Colon (tissue), 2 donors: ENCODE measurements around the gene SRPRA.
"Not testable (repeated sequence)": the region's sequence is repeated elsewhere in the genome, so short reads cannot be mapped to it uniquely, and the experiment has no call there.

Experiments used
- FAIRE-seq: peaks from 2 replicates; lab custom pipeline; 2012; peaks lifted over from hg19 to GRCh38; lab: Jason Lieb, UNC
- donor health status: control.
- donor health status: control.

SRPRA gene

GRCh38 chr11:126268708-126269579 is at the start of gene SRPRA, which contains the start of gene FOXRED1:
TSS of gene SRPRA (minus strand) at chr11:126268895. CDS start at chr11:126268804, 91 bp downstream.
TSS of gene FOXRED1 (plus strand) at chr11:126269154. CDS start at chr11:126269207, 53 bp downstream.
- FAIRE-seq, result peak; percentile 62

DNA sequence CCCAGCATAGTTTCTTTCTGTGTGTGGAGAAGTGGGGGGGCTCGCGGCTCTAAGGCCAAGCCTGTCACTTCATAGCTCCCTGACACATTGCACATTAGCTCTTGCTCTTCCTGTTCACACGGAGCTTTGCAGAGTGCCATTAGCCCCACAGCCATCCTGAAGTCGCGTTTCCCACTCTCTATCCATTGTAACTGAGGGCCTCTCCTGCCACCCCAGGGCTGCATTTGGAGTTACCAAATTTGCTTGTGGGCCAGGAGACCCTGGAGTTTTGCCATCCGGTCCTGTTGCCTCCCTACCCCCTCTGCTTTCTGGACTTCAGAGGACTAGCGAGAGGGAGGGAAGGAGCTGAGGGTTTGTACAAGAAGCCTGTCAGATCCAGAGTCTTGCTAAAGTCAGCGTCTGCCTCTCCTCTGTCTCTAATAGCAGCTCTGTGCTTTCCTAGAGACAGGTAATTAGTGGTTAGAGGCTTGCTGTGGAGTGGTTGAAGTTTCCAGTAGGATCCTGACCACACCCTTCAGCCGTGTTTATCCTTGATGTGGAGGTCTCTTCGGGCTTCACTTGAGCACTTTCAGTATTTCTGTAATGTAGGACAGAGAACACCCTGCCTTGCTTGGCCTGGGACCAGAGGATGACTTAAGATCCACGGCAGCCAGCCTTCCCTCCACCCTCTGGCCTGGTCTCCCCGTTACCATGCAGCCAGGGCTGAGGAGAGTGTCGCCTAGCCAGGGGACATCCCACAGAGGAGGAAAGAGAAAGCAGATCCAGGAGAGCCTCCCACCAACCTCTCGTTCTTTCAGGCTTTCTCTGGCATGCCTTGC is 49.3 kb upstream of the SRPRA start:
- no peak for FAIRE-seq

- FAIRE-seq, result no peak
Measured at GRCh38 chr11:126317432-126317755, 48.7 kb upstream of the SRPRA start.

- no peak for FAIRE-seq
Measured at GRCh38 chr11:126313826-126314225, 45.1 kb upstream of the SRPRA start.

DNA sequence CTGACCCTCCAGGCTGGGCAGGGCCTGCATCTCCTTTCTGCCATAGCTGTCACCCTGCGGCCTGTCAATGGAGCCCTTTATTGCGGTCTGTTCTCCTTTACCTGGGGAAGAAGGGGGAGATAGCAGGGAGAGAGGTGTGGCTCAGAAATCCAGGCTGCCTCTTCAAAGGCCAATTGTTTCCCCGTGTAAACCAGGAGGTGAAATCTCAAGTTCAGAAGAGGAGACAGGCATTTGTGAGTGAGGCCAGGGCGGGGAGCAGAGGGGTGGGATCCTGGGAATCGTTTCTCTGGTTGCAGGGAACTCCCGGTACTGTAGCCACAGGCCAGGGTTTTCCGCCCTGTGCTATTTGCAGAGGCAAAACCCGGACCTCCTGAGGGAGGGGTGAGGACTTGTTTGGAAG is 44.3 kb upstream of the SRPRA start:
- no peak for FAIRE-seq

DNA sequence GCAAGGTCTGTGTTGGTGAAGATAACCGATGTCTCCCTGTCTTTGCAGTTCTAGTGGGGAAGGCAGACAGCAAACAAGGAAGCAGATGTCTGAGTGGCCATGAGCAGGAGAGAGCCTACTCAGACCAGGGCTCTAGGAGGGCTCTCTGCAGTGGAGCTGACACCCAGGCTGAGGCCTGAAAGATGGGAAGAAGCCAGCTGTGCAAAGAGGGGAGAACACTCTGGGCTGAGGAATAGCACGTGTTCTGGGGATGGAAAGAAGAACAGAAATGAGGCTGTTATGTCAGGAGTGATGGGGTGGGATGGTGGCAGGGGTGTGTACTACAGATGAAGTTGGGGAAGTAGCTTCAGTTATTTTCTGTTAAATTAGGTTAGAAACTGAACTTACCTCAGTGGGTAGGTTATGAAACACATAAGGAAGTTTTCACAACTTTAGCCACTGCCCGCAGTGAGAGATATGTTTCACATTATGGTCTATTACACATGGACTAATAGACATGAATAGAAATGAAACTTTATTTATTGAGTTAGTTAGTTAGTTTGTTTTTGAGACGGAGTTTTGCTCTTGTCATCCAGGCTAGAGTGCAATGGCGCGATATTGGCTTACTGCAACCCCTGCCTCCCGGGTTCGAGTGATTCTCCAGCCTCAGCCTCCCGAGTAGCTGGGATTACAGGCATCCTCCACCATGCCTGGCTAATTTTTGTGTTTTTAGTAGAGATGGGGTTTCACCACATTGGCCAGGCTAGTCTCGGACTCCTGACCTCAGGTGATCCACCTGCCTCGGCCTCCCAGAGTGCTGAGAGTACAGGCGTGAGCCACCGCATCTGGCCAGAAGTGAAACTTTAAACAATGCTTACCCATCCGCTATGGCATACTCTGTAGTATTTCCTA is 43.0 kb upstream of the SRPRA start:
- FAIRE-seq, result no peak

DNA sequence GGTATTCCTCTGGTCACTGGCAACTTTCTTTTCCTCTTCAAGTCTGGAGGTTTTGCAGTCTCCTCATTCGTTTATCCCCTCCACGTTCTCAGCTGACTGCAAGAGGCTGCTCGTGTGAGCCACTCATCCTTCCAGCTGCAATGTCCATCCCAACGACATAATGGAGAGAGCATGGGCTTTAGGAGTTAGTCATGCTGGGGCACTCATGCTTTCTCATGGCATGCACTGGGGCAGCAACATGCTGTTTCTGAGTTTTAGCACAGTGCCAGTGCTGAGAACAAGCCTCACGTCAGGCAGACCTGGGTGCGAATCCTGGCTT is 42.3 kb upstream of the SRPRA start:
- FAIRE-seq, result no peak

GRCh38 chr11:126310200-126310991 is 41.7 kb upstream of the SRPRA start:
- no peak for FAIRE-seq

GRCh38 chr11:126308771-126309170 is 40.1 kb upstream of the SRPRA start:
- FAIRE-seq, result not testable (repeated sequence)

DNA sequence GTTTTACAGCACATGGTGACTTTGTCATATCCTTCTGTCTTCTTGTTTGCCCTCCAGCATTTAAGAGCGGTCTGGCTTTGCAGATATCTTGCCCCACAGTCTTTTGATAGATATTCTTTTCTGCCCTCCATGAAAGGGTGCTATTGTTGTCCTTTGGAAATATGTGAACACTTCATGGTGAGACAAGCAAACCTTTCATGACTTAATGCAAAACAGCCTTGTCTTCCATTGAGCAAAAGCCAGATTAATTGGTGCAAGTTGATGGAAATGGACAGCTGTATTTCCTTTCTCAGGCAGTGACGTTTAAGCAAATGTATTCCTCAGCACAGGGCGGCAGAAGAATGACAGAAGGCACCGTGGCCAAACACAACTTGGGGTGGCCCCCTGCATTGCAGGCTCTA is 39.6 kb upstream of the SRPRA start:
- FAIRE-seq, result no peak

GRCh38 chr11:126307706-126308105 is 39.0 kb upstream of the SRPRA start:
- no peak for FAIRE-seq

GRCh38 chr11:126305699-126306098 is 37.0 kb upstream of the SRPRA start:
- no peak for FAIRE-seq

DNA sequence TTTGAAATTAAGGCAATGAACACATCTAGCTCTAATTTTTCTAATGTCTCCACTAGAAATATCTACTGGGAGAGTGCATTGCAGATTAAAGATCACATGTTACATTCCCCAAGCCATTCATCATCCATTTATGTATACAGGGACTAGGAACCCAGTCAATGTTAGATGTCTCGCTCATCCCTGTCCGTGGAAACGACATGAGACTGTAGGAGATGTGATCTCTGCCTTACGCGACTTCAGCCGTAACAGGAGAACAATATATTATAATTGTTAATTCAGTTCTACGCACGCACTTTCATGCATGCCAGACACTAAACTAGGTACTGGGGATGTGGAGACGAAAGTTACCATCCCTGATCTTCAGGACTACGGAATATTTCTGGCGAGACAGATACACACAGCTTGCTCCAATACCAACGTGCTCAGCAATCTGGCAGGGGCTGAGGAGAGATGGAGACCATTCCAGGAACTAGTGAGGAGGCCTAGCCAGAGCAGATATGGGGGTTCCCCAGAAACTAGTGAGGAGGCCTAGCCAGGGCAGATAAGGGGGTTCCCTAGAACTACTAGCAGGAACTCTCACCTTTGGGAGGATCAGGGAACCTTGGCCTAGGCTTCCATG is 35.9 kb upstream of the SRPRA start:
- FAIRE-seq, result no peak

GRCh38 chr11:126303623-126304456 is 35.1 kb upstream of the SRPRA start, which contains the start of gene DCPS:
TSS of gene DCPS (plus strand) at chr11:126304060. CDS start at chr11:126304081, 21 bp downstream.
- no peak for FAIRE-seq

- no peak for FAIRE-seq
Measured at GRCh38 chr11:126297004-126297403, 28.3 kb upstream of the SRPRA start.

DNA sequence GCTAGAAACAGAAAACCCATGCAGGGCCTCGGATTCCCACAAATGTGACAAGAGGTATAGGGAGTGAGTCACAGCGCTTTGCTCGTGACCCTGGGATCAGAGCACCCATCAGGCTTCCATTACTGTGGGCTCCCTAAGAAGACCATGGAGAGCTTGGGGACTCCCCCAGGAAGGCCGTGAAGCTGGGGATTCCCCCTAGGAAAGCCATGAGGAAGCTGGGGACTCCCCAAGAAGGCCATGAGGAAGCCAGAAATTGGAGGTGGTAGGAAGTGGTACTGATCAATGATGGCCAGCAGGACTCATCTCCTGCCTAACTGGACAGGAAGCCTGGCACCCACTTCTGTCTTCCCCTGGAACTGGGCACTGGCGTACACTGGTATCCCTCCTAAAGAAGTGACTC is 25.0 kb upstream of the SRPRA start:
- FAIRE-seq, result no peak

DNA sequence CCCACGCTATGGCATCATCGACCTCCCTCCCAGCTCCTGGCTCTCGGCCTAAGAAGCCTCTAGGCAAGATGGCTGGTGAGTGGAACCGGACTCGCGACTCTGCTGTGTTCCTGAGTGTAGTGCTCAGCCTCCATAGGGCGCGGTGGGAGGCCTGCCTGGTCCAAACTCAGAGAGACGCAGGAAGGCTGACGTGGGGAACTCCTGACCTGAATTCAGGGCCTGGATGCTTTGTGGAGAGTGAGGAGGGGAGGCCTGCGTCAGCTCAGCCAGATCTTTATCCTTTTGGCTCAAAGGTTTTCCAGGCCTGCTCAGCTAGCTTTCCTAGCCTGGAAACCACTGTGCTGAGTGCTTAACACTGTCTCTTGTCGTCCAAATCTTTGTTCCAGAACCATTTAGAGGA is 22.2 kb upstream of the SRPRA start:
- no peak for FAIRE-seq

- no peak for FAIRE-seq
Measured at GRCh38 chr11:126288237-126288636, 19.5 kb upstream of the SRPRA start.

GRCh38 chr11:126284829-126285228 is 16.1 kb upstream of the SRPRA start:
- FAIRE-seq, result no peak
